SIG-M5 treated with dmso at 0.1 percent for 504 hours (cell line): ENCODE measurements around the gene NUP93.

Experiments used
- DNase-seq: peaks from one replicate; lab custom pipeline; 2025; ENCODE audit not compliant: unreplicated experiment; lab: John Stamatoyannopoulos, UW

NUP93 gene

DNA sequence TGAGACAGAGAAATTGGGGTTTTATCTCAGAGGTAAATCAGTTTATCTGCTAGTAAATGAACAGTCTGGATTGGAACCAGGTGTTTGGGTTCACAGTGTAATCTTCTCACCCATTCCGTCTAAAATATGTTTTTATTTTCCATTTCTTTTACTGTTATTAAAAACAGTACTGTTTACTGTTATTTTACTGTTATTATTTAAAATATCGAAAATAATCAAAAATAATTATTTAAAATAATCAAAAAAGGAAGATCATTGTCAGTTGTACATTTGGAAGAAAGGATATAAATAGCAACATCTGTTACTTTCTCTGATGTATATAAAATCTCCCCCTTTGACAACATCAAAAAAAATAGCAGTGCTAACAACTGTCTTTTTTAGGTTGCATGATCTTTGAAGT is 11.5 kb downstream of the NUP93 start:
- DNase-seq = no peak

DNA sequence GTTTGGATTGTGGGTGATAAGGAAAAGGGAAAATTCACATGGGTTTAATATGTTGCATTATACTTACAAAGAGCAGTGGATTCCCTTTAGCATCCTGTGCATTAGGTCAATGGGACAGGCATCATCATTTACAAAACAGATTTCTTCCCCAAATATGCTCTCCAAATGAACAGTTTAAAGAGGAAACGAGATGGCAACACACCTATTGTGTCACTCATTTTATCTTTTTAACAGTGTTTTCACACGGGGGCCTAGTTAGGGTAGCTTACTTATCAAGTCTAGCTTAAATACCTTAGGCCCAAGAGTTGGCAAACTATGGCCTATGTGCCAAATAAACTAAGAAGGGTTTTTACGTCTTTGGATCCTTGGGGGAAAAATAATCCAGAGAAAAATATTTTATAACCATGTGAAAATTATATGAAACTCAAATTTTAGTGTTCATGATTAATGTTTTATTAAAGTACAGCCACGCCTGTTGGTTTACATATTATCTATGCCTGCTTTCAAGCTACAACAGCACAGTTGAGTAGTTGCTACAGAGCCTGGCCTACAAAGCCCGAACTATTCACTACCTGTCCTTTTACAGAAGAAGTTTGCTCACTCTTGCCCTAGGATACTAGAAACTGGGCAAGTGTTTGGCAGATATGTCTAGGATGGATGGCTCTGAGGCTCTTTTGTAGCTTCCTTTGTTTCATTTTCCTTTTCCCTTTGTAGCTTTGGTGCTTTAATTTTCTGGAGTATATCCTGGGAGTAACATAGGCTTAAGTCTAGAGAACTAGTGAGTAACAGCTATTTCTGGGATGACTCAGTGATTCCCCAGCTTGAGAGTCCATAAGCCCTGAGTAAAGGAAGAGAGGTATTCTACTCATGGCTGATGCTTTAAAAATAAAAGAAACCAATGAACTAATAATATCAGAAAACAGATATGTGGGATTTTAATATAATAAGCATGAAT is 12.4 kb downstream of the NUP93 start:
- DNase-seq = no peak

DNA sequence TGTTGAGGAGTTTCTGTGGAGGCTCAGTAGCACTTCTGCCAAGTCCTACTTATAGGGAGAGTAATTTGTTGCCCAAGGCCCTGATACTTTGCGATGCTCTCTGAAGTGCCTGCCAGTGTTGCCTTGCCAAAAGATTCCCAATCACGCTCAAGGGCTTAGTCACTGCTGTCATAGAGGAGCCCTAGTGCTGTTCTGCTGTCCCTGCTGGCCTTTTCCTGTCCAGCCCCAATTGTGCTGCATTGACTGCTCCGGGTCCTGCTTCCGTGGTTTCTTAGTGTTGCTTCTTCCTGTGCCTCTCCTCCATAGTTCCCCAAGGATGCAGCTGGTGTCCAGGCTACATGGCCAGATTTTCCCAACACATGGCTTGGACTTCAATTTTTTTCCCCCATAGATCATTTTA is 13.9 kb downstream of the NUP93 start:
- no peak for DNase-seq

DNA sequence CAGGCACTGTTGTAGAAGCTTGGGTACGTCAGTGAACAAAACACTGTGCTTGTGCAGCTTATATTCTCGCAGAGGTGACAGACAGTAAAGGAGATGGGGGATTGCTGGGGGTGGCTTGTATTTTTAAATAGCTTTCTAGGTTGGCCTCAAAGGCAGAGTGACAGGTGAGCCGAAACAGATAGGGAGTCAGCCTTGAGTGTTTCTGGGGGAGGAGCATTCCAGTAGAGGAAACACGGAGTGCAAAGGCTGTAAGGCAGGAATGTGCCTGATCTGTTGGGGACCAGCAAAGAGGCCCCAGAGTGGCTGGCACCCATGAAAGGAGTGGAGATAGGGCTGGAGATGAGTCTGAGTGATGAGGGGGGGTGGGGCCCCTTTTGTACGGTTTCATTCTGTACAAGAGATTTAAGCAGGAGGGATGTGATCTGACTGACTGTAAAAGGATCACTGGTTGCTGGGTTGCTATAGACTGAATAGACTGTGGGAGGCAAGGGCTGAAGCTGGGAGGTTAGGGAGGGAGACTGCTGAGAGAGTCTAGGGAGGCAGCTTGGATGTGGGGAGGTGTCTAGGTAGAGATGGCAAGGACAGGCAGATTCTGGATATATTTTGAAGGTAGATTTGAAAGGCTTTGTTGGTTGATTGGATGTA is 15.2 kb downstream of the NUP93 start:
- no peak for DNase-seq

DNA sequence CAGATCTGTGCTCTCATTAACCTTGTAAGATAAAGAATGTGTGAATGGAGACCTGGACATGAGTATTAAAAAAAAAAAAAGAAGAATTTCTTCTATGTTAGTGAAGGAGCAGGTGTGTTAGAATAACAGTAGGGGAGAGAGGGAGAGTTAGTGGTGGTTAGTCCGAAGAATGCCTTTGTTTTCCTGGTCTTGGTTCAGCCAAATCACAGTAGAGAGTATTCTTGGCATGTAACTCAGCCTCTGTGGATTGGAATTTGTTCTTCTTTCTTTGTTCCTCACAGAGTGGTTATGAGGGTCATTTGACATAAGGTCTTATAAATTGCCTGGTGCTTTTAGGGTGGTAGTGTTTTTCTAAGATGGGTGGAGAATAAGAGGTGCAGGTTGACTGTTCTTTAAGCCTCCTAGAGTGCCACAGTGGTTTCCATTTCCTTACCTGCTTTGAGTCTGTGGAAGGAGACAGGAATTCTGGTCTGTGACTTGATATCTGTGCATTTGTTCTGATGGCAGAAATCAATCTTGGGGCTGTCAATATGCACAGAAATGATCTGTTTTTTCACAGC is 17.6 kb downstream of the NUP93 start:
- DNase-seq = no peak

DNA sequence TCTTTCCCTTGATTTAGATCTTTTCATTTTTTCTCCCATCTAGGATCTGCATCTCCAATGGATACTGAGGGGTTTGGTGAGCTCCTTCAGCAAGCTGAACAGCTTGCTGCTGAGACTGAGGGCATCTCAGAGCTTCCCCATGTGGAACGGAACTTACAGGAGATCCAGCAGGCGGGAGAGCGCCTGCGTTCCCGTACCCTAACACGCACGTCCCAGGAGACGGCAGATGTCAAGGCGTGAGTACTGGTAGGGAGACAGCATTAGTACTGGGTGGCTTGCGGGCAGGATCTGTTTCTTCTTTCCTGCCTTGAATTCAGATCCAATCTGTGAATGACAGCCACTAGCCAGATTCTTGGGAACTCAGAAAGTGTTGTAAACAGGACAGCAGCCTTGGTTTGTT is 18.3 kb downstream of the NUP93 start:
- no peak for DNase-seq

DNA sequence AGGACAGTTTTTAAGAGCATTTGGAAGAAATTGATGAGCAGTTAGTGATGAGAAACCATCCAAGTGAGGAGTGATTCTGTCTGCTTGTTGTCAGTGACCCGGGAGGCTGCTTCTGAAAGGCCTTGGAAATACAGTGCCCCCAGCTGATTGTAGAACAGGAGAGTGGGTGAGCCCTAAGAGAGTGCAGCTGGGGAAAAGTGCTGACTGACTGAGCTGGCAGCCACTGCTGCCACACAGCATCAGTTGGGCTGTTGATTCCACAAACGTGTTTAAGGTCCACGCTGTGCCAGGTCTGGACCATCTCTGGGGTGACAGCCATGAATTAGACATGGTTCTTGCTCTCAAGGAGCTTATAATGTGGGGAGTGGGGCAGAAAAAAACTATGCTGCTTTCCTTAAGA is 18.9 kb downstream of the NUP93 start:
- DNase-seq = no peak

DNA sequence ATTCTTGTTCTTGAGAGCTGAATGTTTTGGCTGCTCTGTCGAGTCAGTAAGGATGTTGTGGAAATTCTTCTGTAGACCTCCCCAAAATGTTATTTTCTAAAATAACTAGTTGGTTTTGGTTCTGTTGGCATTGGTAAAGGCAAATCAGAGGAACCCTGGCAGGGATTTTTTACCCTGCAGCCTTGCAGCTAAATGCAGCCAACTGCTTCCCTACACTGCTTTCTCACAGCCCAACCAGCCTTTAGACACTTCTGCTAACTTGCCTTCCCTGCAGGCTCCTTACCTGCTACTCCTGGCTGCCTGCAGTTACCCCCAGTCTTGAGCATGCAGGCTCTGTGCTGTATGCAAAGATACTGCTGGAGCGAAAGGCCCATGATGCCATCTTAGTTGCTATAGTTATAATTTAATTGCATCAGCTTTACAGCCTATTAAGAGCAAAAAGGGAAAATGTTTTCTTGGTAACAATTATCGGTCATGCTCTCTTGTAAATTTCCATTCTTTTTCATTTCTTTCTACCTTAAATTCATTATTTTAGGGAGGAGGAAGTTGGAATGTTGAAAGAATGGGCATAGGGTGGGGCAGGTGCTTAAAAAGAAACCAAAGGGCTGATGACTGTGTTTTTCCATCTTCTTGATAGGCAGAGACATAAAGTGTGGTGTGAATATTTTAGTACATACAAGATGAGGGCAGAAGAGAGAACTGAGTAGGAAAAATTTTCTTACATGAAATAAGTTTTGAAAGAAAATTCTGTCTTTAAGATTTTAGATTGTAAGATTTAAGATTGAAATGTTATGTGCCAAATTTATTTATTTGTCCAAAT is 20.0 kb downstream of the NUP93 start:
- DNase-seq = peak; percentile 9

DNA sequence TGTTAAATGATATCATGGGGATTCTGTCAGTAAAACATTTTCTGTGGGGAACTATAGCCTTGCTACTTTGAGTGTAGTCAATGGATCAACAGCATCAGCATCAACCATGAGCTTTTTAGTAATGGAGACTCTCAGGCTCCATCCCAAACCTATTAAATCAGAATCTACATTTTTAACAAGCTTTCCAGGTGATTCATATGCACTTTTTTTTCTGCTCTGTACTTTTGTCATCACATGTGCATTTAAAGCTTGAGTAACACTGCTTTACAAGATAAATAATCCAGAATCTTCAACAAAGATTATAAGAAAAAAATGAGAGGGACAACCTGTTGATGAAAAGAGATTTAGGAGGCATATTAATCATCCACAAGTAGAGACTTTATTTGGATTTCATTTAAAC is 23.5 kb downstream of the NUP93 start:
- no peak for DNase-seq

DNA sequence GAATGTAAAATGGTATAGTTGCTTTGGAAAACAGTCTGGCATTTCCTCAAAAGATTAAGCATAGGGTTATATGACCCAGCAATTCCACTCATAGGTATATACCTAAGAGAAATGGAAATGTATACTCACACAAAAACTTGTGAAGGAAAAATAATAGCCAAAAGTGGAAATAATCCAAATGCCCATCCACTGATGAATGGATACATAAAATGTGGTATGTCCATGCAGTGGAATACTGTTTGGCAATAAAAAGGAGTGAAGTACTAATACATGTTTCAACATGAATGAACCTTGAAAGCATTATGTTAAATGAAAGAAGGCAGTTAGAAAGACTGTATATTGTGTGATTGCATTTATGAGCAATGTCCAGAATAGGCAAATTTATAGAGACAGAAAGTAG is 25.1 kb downstream of the NUP93 start:
- DNase-seq = no peak

DNA sequence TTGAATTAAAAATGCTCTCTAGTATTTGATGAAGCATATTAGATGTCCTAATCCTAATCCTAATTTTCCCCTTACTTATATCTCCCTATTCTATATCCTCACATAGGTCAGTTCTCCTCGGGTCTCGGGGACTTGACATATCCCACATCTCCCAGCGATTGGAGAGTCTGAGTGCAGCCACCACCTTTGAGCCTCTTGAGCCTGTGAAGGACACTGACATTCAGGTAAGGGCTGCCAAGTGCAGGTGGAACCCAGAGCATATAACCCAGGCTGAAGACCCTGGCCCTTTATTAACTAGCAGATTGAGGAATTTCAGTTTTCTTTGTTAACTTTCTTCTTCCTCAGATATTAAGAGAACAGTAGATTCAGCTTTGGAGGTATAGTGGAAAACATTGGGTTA is 28.5 kb downstream of the NUP93 start:
- no peak for DNase-seq

DNA sequence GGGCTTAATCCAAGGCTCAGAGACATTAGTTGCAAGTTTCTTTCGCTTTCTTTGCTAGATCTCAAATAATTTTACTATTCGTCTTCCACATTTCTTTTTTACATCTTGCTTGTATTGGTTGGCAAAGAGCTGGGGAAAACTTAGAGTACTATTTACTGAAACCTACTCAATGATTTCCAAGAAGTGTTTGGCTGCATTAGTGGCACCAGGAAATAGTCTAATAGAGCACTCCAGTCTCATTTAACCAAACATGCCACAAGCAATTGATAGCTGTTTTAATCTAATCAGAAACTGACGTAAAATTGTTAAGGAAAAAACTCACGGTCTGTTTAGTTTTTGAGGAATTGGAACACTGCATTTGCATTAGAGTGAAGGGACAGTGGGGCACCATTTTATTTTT is 29.0 kb downstream of the NUP93 start:
- DNase-seq = no peak

DNA sequence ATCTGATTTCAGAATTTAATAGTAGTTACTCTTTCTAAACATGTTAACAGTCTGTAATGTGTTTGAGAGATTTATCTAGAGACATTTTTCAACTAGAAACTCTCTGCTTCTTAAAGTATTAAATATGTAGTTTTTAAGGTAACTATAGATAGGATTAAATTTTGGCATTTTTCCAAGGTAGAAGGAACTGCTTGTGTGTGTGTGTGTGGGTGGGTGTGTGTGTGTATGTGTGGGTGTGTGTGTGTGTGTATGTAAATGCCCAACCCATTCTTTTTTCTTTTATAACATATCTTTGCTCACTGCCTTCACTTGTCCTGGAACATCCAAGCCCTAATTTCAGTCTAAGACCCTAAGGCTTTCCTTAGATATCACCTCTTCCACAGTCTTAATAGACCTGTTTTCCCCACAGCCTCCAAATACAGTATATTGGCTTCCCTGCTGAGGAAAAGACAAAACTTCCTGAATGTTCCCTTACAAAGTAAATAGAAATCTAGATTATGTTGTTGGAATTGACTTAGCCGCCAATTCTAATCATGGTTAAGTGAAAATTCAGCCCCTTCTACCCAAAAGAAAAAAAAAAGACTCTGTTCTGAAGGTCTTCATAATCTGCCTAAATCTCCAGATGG is 33.5 kb downstream of the NUP93 start:
- DNase-seq = no peak

DNA sequence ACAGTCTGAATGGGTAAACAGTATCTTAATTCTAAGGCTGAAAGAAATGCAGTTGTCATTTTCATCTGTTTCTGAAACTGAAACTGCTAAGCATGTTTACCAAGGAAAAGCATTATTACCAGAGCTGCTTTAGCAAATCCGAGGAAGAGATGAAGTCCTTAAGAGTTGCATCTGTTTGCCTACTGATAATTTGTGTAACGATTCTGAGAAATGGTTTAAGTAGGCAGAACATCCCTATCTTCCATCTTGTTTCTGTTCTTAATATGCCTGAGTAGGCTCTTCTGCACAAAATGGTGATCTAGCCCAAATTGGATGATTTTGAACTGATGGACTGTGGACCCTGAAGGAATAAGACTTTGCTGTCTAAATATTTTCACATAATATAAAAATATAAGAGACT is 34.9 kb downstream of the NUP93 start:
- DNase-seq = no peak

DNA sequence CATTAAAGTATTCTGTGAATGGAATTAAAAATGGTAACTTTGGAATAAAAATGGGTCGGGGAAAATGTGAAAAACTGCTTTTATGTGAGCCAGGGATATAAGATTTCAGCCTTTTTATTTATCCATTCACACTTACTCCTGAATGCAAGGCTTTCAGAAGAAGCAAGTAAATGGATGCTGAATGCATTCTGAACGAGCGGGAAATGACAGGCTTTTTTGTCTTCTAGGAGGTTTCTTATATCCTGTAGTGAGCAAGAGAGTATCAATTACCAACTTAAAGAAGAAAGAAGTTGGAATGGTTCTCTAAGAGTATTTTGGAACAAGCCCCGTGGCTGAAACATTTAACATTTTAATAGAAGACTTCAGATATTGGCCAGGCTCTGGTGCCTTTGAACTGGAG is 36.0 kb downstream of the NUP93 start:
- no peak for DNase-seq

DNA sequence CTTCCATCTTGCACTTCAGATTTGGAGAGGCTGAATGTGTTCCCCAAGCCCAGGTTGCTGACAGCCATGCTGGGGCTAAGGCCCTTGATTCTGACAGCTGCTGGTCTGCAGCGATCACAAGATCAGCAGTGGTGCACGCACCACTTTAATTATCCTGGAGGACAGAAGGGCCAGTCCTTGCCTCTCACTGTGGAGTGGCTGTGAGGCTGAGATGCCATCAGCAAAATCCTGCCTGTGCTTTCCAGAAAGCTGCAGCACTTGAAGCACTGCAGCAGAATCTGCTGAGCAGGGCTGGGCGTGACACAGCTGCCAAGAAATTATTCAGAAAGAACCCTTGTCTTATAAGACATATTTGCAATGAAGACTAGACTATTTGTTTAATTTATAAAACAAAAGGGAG is 37.1 kb downstream of the NUP93 start:
- DNase-seq = no peak

DNA sequence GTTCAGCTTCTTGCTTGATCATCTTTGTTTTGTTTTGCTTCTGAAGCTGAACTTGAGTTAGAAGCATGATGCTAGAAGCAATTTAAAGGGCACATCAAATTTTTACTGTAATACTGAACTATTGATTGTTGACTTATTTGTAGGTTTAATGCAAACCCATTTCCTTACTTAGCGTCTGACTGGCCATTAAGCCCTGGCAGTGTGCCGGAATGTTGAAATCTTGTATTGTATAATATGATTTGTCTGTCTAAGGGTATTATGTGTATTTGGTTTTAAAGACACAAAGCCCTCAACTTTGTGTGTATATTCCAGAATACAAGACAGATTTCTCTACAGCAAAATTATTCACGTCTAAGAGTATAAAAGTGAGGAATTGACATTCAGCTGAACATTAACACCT is 39.7 kb downstream of the NUP93 start:
- DNase-seq = no peak

DNA sequence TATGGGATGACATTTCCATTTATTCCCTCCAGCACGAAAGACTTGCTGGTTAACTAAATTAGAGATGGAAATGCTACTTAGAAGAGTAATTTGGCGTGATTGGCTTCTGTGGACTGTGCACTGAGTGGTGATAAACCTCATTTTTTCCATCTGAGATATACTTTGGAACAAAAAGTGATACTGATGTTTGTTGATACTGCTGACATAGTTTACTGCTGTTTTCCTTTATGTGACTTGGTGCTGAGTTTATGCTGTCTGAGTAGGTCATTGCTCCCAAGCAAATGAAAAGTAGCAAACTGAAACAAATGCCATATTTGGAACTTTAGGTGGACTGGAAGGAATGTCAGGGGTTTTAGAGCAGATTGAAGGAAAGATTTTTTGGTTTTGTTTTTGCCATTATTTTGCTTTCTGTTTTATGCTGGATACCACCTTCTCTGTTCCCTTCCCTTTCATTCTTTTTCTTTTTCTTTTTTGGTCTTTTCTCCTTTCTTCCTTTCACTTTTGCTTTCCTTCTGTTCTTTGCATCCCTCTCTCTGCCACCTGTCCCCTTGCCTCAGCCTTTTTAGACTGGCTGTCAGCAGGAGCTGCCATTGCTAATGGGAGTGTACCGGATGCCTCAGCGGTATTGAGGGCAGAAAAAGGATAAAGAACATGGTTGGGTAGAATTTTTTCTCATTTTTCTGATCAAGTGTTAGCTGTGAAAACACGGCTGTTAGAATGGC is 41.8 kb downstream of the NUP93 start:
- no peak for DNase-seq

DNA sequence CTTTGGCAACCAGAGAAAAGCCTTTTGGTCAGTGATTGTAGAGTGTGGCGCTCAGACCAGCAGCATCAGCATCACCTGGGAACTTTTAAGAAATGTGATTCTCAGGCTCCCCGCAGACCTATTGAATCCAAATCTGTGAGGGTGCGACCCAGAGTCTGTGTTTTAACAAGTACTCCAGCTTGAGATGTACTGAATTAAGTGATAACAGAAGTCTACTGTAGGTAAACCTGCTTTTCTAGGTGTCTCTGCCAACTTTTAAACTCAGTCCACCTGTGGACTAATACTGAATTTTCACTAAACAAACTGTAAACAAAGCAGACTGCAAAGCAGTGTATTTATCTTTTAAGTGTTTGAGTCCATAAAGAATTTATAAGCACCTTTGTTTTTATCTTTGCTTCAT is 43.6 kb downstream of the NUP93 start:
- no peak for DNase-seq

DNA sequence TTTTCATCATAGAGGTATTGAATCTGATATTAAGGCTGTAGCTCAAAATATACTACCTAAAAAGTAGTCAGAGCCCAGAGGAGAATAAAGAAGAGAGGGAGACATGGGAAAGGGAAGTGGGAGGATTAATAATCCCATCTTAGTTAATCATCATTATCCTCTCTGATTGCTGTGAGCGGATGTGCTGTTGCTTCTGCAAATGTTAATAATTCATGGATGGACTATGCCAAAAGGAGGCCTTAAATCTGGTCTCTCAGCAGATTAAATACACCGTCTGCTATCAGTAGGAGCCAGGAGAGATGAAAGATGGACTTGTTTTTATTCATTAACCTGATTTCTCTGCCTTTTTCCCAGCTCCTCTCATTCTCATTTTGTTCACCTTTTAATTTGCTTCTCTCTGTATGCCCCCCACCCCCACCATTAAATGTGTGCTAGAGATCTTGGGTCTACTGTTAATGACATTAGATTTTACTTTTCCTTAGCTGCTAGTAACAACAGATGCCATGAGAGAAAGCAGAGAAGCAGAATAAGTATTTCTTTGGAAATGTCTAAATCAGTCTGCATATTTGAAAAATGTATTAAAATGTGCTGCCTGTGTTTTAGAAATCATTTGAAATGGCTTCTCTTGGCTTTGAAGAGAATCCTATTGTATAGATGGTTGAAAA is 44.2 kb downstream of the NUP93 start:
- no peak for DNase-seq
